ENCODE data around the gene MRPL36.

DNA sequence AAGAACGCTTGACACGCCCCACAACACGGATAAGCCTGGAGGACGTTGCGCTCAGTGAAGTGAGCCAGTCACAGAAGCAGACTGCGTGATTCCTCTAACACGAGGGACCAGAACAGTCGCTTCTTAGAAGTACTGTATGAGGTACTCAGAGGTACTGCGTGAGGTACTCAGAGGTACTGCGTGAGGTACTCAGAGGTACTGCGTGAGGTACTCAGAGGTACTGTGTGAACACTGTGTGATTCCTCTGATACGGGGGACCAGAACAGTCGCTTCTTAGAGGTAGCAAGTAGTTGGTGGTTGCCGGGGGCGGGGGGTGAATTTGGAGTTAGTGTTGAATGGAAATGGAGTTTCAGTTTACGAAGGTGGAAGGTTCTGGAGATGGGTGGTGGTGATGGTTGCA lies 7.3 kb upstream of the MRPL36 start:
- TF ChIP-seq POLR2AphosphoS5 (IDR thresholded peaks at IDR 0.05; ENCODE audit: low read depth, low read length), result no peak
- no peak for TF ChIP-seq CTCF (IDR thresholded peaks at IDR 0.05)
- TF ChIP-seq, protein P1, sequence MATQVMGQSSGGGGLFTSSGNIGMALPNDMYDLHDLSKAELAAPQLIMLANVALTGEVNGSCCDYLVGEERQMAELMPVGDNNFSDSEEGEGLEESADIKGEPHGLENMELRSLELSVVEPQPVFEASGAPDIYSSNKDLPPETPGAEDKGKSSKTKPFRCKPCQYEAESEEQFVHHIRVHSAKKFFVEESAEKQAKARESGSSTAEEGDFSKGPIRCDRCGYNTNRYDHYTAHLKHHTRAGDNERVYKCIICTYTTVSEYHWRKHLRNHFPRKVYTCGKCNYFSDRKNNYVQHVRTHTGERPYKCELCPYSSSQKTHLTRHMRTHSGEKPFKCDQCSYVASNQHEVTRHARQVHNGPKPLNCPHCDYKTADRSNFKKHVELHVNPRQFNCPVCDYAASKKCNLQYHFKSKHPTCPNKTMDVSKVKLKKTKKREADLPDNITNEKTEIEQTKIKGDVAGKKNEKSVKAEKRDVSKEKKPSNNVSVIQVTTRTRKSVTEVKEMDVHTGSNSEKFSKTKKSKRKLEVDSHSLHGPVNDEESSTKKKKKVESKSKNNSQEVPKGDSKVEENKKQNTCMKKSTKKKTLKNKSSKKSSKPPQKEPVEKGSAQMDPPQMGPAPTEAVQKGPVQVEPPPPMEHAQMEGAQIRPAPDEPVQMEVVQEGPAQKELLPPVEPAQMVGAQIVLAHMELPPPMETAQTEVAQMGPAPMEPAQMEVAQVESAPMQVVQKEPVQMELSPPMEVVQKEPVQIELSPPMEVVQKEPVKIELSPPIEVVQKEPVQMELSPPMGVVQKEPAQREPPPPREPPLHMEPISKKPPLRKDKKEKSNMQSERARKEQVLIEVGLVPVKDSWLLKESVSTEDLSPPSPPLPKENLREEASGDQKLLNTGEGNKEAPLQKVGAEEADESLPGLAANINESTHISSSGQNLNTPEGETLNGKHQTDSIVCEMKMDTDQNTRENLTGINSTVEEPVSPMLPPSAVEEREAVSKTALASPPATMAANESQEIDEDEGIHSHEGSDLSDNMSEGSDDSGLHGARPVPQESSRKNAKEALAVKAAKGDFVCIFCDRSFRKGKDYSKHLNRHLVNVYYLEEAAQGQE (IDR thresholded peaks at IDR 0.05; ENCODE audit: insufficient read depth in 1 of 2, low read depth in 2 of 2, low read length in 1 of 2), result no peak
